Measurements from ENCODE around the gene SIAE.

DNA sequence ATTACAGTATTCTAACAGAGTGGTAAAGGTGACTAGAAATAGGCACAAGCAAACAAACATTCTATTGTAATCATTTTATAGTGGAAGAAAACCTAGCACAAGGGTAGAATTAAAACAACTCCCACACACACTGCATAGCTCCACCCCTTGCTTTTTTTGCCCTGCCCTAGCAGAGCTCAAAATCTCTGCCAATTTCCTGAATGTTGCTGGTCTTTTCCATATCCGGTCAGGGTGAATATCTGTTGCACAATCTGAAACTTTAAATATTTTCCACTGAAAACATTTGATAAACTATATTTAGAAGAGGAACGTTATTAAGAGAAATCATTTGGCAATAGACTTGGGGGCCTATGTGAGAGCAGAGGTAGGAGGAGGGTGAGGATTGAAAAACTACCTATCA is 2.8 kb upstream of the SIAE start:
- TF ChIP-seq, protein P1, sequence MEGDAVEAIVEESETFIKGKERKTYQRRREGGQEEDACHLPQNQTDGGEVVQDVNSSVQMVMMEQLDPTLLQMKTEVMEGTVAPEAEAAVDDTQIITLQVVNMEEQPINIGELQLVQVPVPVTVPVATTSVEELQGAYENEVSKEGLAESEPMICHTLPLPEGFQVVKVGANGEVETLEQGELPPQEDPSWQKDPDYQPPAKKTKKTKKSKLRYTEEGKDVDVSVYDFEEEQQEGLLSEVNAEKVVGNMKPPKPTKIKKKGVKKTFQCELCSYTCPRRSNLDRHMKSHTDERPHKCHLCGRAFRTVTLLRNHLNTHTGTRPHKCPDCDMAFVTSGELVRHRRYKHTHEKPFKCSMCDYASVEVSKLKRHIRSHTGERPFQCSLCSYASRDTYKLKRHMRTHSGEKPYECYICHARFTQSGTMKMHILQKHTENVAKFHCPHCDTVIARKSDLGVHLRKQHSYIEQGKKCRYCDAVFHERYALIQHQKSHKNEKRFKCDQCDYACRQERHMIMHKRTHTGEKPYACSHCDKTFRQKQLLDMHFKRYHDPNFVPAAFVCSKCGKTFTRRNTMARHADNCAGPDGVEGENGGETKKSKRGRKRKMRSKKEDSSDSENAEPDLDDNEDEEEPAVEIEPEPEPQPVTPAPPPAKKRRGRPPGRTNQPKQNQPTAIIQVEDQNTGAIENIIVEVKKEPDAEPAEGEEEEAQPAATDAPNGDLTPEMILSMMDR (IDR thresholded peaks at IDR 0.05): no peak
- TF ChIP-seq EP300 (IDR thresholded peaks at IDR 0.05) (peak in 2 of 4 donors; percentile 37 to 54), POLR2AphosphoS5 (IDR thresholded peaks at IDR 0.05) (peak; percentile 12 to 39)
